GM21825 (cell line): ENCODE results near the gene KNOP1.

Experiments
- ATAC-seq: cut with Tn5 transposase; IDR thresholded peaks from one replicate; pipeline ENCODE4 v1.9.1; 2021; ENCODE audit warnings: mild to moderate bottlenecking, moderate library complexity; ENCODE audit not compliant: unreplicated experiment

The KNOP1 gene

GRCh38 chr16:19708296-19709205 is 9.5 kb downstream of the KNOP1 start:
- no peak for ATAC-seq

GRCh38 chr16:19707569-19708295 is 10.3 kb downstream of the KNOP1 start:
- no peak for ATAC-seq

- no peak for ATAC-seq
These were observed 11.2 kb downstream of the KNOP1 start for GRCh38 chr16:19706846-19707245.

GRCh38 chr16:19705843-19706242 is 12.2 kb downstream of the KNOP1 start:
- ATAC-seq, result no peak

GRCh38 chr16:19705146-19705501 is 12.9 kb downstream of the KNOP1 start:
- no peak for ATAC-seq

- ATAC-seq, result no peak
These were observed 13.5 kb downstream of the KNOP1 start for GRCh38 chr16:19704321-19705145.

- ATAC-seq, result no peak
These were observed 14.7 kb downstream of the KNOP1 start for GRCh38 chr16:19703172-19703889.

- ATAC-seq, result no peak
These were observed 16.9 kb downstream of the KNOP1 start for GRCh38 chr16:19701091-19701490.

- no peak for ATAC-seq
These were observed 17.7 kb downstream of the KNOP1 start for GRCh38 chr16:19700319-19700781.

- no peak for ATAC-seq
These were observed 18.6 kb downstream of the KNOP1 start for GRCh38 chr16:19699472-19699871.

- no peak for ATAC-seq
These were observed 19.3 kb downstream of the KNOP1 start for GRCh38 chr16:19698480-19699465.

GRCh38 chr16:19697756-19698318 is 20.2 kb downstream of the KNOP1 start:
- no peak for ATAC-seq

- ATAC-seq, result no peak
These were observed 21.1 kb downstream of the KNOP1 start for GRCh38 chr16:19696961-19697360.

- no peak for ATAC-seq
These were observed 21.7 kb downstream of the KNOP1 start for GRCh38 chr16:19696328-19696727.

- no peak for ATAC-seq
These were observed 23.0 kb downstream of the KNOP1 start for GRCh38 chr16:19694989-19695388.

GRCh38 chr16:19691161-19691711 is 26.8 kb downstream of the KNOP1 start:
- ATAC-seq, result no peak

GRCh38 chr16:19690196-19690595 is 27.8 kb downstream of the KNOP1 start:
- no peak for ATAC-seq

- no peak for ATAC-seq
These were observed 28.7 kb downstream of the KNOP1 start for GRCh38 chr16:19689342-19689741.
